HG03175 (cell line): ENCODE data around the gene TOPAZ1.

ENCODE experiments used
- ATAC-seq: cut with Tn5 transposase; IDR thresholded peaks from one replicate; pipeline ENCODE4 v1.9.1; 2021; ENCODE audit warnings: mild to moderate bottlenecking, moderate library complexity; ENCODE audit not compliant: unreplicated experiment

The TOPAZ1 gene

GRCh38 chr3:44241706-44242105, at the start of gene TOPAZ1:
TSS of gene TOPAZ1 (plus strand) at chr3:44241886. CDS start at chr3:44242054, 168 bp downstream.
- no peak for ATAC-seq

GRCh38 chr3:44198284-44199269, 43.1 kb upstream of the TOPAZ1 start:
- ATAC-seq: peak; percentile 58

- no peak for ATAC-seq
These were observed 35.4 kb upstream of the TOPAZ1 start for GRCh38 chr3:44206261-44206660.

- no peak for ATAC-seq
These were observed 34.6 kb upstream of the TOPAZ1 start for GRCh38 chr3:44206862-44207652.

GRCh38 chr3:44208086-44208485, 33.6 kb upstream of the TOPAZ1 start:
- no peak for ATAC-seq

GRCh38 chr3:44208568-44208967, 33.1 kb upstream of the TOPAZ1 start:
- ATAC-seq: no peak

GRCh38 chr3:44210967-44211366, 30.7 kb upstream of the TOPAZ1 start:
- no peak for ATAC-seq

GRCh38 chr3:44222337-44222736, 19.3 kb upstream of the TOPAZ1 start:
- ATAC-seq: no peak

GRCh38 chr3:44223299-44223698, 18.4 kb upstream of the TOPAZ1 start:
- ATAC-seq: no peak

GRCh38 chr3:44224131-44224530, 17.6 kb upstream of the TOPAZ1 start:
- no peak for ATAC-seq

- ATAC-seq: no peak
These were observed 15.1 kb upstream of the TOPAZ1 start for GRCh38 chr3:44226573-44226972.

- no peak for ATAC-seq
These were observed 14.1 kb upstream of the TOPAZ1 start for GRCh38 chr3:44227632-44228031.

- ATAC-seq: no peak
These were observed 12.8 kb upstream of the TOPAZ1 start for GRCh38 chr3:44228900-44229299.

- no peak for ATAC-seq
These were observed 9.3 kb upstream of the TOPAZ1 start for GRCh38 chr3:44232407-44232806.

- ATAC-seq: no peak
These were observed 6.9 kb upstream of the TOPAZ1 start for GRCh38 chr3:44234648-44235268.

- ATAC-seq: peak; percentile 71
These were observed 5.8 kb upstream of the TOPAZ1 start for GRCh38 chr3:44235604-44236484.

- ATAC-seq: no peak
These were observed 5.2 kb upstream of the TOPAZ1 start for GRCh38 chr3:44236485-44236908.

GRCh38 chr3:44237161-44237560, 4.5 kb upstream of the TOPAZ1 start:
- no peak for ATAC-seq

GRCh38 chr3:44237665-44238064, 4.0 kb upstream of the TOPAZ1 start:
- ATAC-seq: no peak

GRCh38 chr3:44238889-44239288, 2.8 kb upstream of the TOPAZ1 start:
- ATAC-seq: no peak
